Activated CD4-positive, alpha-beta T cell treated with anti-CD3 and anti-CD28 coated beads for 36 hours (primary cell): ENCODE data around the gene TMEM184A. TPM values are rescaled to one million over a fixed set of nuclear protein-coding genes. Genes with fewer than 3 reads are reported as not detected.
A peak's percentile ranks its signal among the peaks of the same experiment; 100 is the strongest.

Source experiments
- ATAC-seq: fragments of 200-7000 bp; cut with Tn5 transposase; one replicate; pipeline ENCODE4 v1.10.0; 2021; ENCODE audit warnings: mild to moderate bottlenecking, moderate library complexity
- CTCF ChIA-PET: fragments of 350-600 bp; sonication (Branson Sonifier 250); formaldehyde crosslinking; loops from one replicate; lab custom pipeline; 2021; ENCODE audit warnings: antibody characterized with exemption; lab: Charles Lee
- POLR2A ChIA-PET: fragments of 350-600 bp; sonication (Branson Sonifier 250); formaldehyde crosslinking; loops from one replicate; lab custom pipeline; 2021; ENCODE audit warnings: antibody characterized with exemption, inconsistent platforms; lab: Charles Lee
- DNase-seq: peaks from one replicate; pipeline ENCODE4 v3.0.0-alpha.2; 2020
- H3K27ac Mint-ChIP-seq: one replicate; pipeline ENCODE4 v1.8.0; 2021; ENCODE audit warnings: mixed read lengths
- H3K27me3 Mint-ChIP-seq: one replicate; pipeline ENCODE4 v1.8.0; 2021; ENCODE audit warnings: mixed read lengths
- H3K36me3 Mint-ChIP-seq: one replicate; pipeline ENCODE4 v1.8.0; 2021; ENCODE audit warnings: low read depth, mixed read lengths
- H3K4me1 Mint-ChIP-seq: one replicate; pipeline ENCODE4 v1.8.0; 2021; ENCODE audit warnings: mixed read lengths
- H3K4me3 Mint-ChIP-seq: one replicate; pipeline ENCODE4 v1.8.0; 2021; ENCODE audit warnings: mild to moderate bottlenecking, moderate library complexity, mixed read lengths
- H3K9me3 Mint-ChIP-seq: one replicate; pipeline ENCODE4 v1.8.0; 2021; ENCODE audit warnings: low read depth, mixed read lengths
- intact Hi-C, 2 experiments: fragments of 100-400 bp; cut with DNase I in 1 of 2; cut with micrococcal nuclease in 1 of 2; formaldehyde crosslinking; loops; one replicate each; pipeline versions ENCODE4 v1.14.2 to v1.15.1; 2022 to 2024; cut with DNase I, micrococcal nuclease
- total RNA-seq, 2 experiments: library from RNA; stranded (reverse); gene quantifications; one replicate each; pipeline ENCODE4 v1.2.3, GENCODE V29; 2021

Gene TMEM184A
- total RNA-seq, 2 experiments from 2014 or later: 0.05 to 0.14 TPM

DNA sequence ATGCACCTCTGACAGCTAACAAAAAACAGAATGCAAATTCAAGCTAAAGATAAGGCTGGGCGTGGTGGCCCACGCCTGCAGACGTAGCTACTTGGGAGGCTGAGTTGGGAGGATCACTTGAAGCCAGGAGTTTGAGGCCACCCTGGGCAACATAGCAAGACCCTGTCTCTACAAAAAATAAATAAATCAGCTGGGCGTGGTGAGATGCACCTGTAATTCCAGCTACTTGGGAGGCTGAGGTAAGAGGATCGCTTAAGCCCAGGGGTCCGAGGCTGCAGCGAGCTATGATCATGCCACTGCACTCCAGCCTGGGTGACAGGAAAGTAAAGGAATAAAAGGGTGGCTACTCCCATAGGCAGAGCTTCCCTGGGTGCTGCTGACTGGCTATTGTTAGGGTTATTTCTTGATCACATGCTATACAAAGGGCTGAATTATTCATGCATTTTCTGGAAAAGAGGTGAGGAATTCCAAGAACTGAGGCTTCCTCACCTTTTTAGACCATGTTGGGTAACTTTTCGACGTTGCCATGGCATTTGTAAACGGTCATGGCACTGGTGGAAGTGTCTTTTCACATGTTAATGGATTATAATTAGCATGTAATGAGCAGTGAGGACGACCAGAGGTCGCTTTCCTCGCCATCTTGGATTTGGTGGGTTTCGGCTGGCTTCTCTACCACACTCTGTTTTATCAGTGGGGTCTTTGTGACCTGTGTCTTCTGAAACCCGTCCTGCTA, 20.7 kb upstream of the TMEM184A start:
- ChIA-PET CTCF (interaction anchor here (0.8 kb wide), 1 partner anchor 42 kb away, joined by 3 read pairs; no protein-coding TSS in a partner anchor), POLR2A (no interaction called here)
- peaks cover 14% of the 10 kb centered on the region for H3K4me1 Mint-ChIP-seq
- H3K9me3 Mint-ChIP-seq: no peaks in the 10 kb centered on the region
- H3K27me3 Mint-ChIP-seq: no peaks in the 10 kb centered on the region
- no peak overlapping the region for H3K4me3 Mint-ChIP-seq
- no peaks in the 10 kb centered on the region for H3K36me3 Mint-ChIP-seq
- intact Hi-C loops: loop anchor here (5.0 to 10.0 kb wide), 3 partner anchors 131 to 366 kb away; no protein-coding TSS in a partner anchor
- ATAC-seq (no peak), DNase-seq (no peak)
- H3K27ac Mint-ChIP-seq: no peak overlapping the region

DNA sequence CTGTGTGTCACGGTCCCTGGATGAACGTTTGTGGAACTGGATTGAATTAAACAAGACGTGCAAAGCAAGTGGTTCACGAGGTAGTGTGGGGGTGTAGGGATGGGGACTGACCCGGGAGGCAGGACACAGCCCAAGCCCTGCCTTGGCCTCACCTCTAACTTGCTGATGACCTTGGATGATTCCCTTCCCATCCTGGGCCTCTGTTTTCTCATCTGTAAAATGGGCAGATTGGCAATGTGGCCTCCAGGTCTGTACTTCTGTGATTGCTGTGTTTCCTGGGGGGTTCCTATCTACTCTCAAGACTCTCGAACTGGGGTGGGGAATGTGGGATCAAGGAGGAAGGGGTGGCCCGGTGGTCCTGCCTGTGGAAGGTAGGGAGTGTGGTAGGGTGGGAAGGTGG, 19.8 kb upstream of the TMEM184A start:
- POLR2A ChIA-PET: no interaction called here
- DNase-seq (no peak), ATAC-seq (no peak)
- Mint-ChIP-seq H3K9me3 (no peaks in the 10 kb centered on the region), H3K27ac (no peak overlapping the region), H3K4me3 (no peak overlapping the region), H3K36me3 (no peaks in the 10 kb centered on the region), H3K4me1 (peaks cover 22% of the 10 kb centered on the region), H3K27me3 (no peaks in the 10 kb centered on the region)
- CTCF ChIA-PET: interaction anchor here (0.6 kb wide), 1 partner anchor 744 kb away, joined by 3 read pairs; no protein-coding TSS in a partner anchor
- intact Hi-C loops: loop anchor here (5.0 to 10.0 kb wide), 3 partner anchors 131 to 366 kb away; no protein-coding TSS in a partner anchor

DNA sequence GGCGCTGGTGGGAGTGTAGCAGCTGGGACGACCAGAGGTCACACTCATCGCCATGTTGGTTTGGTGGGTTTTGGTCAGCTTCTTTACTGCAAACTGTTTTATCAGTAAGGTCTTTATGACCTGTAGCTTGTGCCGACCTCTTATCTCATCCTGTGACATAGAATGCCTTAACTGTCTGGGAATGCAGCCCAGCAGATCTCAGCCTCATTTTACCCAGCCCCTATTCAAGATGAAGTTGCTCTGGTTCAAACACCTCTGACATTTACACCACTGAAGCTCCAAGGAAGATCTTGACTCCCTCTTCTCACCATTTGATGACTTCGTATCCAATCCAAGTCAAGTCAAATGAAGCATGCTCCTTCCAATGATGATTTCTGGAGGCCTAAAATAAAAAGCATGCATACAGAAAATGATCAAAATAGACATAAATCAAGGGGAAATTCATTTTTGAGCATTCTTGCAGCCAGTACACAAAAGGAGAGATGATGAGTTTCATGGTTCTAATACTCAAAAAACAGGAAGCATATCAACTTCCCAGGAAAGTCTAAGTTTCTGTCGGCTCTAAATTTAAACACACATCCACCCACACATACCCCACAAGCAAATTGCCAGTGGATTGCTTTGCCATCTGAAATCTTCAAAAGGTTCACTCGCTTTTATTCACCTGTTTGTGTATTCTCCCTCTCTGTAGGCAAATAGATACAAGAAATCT, 16.3 kb upstream of the TMEM184A start:
- Mint-ChIP-seq H3K9me3 (no peaks in the 10 kb centered on the region), H3K36me3 (peaks cover 13% of the 10 kb centered on the region), H3K27me3 (no peaks in the 10 kb centered on the region), H3K4me1 (peaks cover 36% of the 10 kb centered on the region), H3K27ac (peak overlapping the region; percentile 66), H3K4me3 (no peak overlapping the region)
- no peak for ATAC-seq
- ChIA-PET POLR2A (no interaction called here), CTCF (interaction anchor here (0.6 to 0.7 kb wide), 2 partner anchors 782 to 822 kb away, joined by 3 read pairs; no protein-coding TSS in a partner anchor)
- intact Hi-C loops: loop anchor here (5.0 to 10.0 kb wide), 3 partner anchors 90 to 355 kb away; no protein-coding TSS in a partner anchor
- no peak for DNase-seq

DNA sequence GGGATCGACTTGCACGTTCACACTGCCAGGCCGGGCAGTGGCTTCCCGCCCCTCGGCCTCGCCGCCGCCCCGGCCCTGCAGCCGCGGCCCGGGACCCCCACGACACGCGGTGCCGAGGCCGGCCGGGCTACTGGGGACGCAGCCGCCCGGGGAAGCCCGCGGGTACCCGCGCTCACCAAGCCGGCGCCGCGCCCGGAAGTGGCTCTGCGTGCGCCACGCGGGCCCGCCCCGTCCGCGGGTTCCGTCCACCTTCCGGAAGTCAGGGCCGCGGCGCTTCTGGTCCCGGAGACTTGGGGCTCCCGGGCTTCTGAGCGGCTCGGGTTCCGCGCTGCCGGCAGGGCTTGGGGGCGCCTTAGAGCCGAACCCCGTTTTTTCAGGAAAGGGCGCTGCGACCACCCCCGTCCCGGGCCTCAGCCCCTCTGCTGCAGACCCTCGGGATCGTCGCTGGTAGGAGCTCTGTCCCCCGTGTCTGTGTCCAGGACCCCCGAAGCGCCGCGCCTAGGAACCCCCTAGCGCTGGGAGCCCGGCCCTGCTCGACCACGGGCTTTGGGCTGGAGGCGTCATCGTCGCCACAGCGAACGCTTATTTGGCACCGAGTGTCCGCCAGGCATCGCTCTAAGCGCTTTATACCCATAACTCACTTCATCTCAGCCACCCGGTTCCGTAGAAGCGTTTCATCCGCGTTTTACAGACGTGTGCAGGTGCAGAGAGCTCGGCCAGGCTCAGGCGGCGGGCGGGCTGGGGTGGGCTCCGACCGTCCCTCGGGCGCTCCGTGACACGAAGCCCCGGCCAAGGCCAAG, 14.0 kb upstream of the TMEM184A start, which contains the start of gene PSMG3:
Gene PSMG3 (minus strand): TSS at position 200 of the 800 bp plus-strand sequence. CDS start 693 bp downstream, outside the sequence.
- H3K36me3 Mint-ChIP-seq: peaks cover 20% of the 10 kb centered on the region
- DNase-seq (peak; percentile 94), ATAC-seq (peak; percentile 95)
- intact Hi-C loops: loop anchor here (1.0 to 10.0 kb wide), 10 partner anchors 38 to 785 kb away; partner anchors contain the start of genes EIF3B (in 1 of the 2), INTS1 (in 1 of the 2), MAD1L1 (in 1 of the 2) and MAFK (in 1 of the 2)
- peak within 1 kb of the TSS; percentile 86 for H3K4me3 Mint-ChIP-seq
- CTCF ChIA-PET: interaction anchor here (0.6 to 1.3 kb wide), 2 partner anchors 9 to 295 kb away, joined by 5 to 6 read pairs; no protein-coding TSS in a partner anchor
- H3K27me3 Mint-ChIP-seq: no peaks in the 10 kb centered on the region
- no peaks in the 10 kb centered on the region for H3K9me3 Mint-ChIP-seq
- peak within 1 kb of the TSS; percentile 92 for H3K27ac Mint-ChIP-seq
- POLR2A ChIA-PET: no interaction called here
- H3K4me1 Mint-ChIP-seq: peaks cover 37% of the 10 kb centered on the region

DNA sequence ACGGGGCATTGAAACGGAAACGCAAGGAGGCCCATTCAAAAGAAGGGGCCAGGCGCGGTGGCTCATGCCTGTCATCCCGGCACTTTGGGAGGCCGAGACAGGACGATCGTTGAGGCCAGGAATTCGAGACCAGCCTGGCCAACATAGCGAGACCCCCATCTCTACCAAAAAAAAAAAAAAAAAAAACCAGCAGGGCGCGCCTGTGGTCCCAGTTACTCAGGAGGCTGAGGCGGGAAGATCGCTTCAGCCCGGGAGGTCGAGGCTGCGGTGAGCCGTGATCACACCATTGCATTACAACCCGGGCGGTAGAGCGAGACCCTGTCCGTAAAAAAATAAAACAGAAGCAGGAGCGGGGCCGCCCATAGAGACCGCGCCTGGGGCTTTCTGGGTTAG, 13.4 kb upstream of the TMEM184A start:
- intact Hi-C loops: loop anchor here in 1 of 2 experiments (5.0 kb wide), 1 partner anchor 37 kb away; the partner anchor contains the start of gene MAFK
- ATAC-seq (no peak), DNase-seq (no peak)
- ChIA-PET CTCF (interaction anchor here (0.6 to 0.8 kb wide), 2 partner anchors 64 to 296 kb away, joined by 3 to 6 read pairs; no protein-coding TSS in a partner anchor), POLR2A (no interaction called here)
- Mint-ChIP-seq H3K27me3 (no peaks in the 10 kb centered on the region), H3K27ac (peak overlapping the region; percentile 90), H3K9me3 (no peaks in the 10 kb centered on the region), H3K4me3 (peak overlapping the region; percentile 86), H3K4me1 (peaks cover 37% of the 10 kb centered on the region), H3K36me3 (peaks cover 22% of the 10 kb centered on the region)

DNA sequence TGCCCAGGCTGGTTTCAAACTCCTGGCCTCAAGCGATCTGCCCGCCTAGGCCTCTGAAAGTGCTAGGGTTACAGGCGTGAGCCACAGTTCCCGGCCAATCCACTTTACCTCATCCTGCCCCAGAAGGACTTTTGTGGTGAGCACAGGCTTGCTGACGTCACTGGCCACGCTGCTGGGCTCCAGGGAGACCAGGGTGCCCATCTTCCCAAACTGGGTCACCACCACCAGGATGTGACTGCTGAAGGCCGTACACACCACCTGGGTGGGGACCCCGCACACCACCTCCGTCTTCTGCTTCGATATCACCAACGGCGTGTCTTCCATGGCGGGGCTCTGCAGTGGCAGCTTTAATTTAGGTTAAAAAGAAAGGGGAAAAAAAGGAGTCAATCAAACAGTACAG, 13.0 kb upstream of the TMEM184A start:
- ChIA-PET POLR2A (no interaction called here), CTCF (interaction anchor here (0.8 to 1.0 kb wide), 2 partner anchors 13 to 64 kb away, joined by 3 to 4 read pairs; partner anchors contain the start of gene TMEM184A)
- ATAC-seq: no peak
- no peaks in the 10 kb centered on the region for H3K9me3 Mint-ChIP-seq
- DNase-seq: peak; percentile 53
- H3K36me3 Mint-ChIP-seq: peaks cover 22% of the 10 kb centered on the region
- intact Hi-C loops: loop anchor here in 1 of 2 experiments (5.0 kb wide), 1 partner anchor 37 kb away; the partner anchor contains the start of gene MAFK
- H3K4me3 Mint-ChIP-seq: peak overlapping the region; percentile 86
- no peaks in the 10 kb centered on the region for H3K27me3 Mint-ChIP-seq
- peaks cover 37% of the 10 kb centered on the region for H3K4me1 Mint-ChIP-seq
- peak overlapping the region; percentile 90 for H3K27ac Mint-ChIP-seq

DNA sequence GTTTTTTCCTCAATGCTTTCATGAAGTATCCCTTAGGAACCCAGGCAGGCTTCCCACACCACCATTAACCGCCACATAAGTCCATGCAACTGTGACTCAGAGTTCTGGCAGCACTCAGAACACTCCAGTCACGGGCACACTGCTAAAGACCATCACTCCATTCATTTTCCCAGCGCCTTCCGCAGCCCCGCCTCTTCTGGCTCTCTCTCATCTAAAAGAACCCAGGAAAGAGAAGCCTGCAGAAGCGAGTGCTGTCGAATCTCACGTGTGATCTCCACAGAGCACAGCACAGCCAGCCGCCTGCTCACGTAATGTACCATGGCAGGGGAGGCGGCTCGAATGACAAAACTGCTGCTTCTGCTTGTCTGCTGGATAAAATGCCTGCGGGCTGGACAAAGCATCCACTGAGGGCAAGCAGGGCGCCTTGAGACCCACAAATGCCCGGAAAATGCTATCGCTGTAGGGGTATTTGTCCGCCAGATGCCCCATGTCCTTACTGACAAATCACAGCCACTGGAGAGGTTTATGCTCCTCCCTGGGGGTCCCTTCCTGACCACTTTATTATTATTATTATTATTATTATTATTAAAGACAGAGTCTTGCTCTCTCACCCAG, 12.0 kb upstream of the TMEM184A start:
- CTCF ChIA-PET: interaction anchor here (0.9 to 1.0 kb wide), 2 partner anchors 10 to 12 kb away, joined by 4 to 5 read pairs; partner anchors contain the start of gene TMEM184A
- peak overlapping the region; percentile 86 for H3K4me3 Mint-ChIP-seq
- POLR2A ChIA-PET: no interaction called here
- intact Hi-C loops: loop anchor here in 1 of 2 experiments (5.0 kb wide), 1 partner anchor 36 kb away; the partner anchor contains the start of gene MAFK
- peaks cover 22% of the 10 kb centered on the region for H3K36me3 Mint-ChIP-seq
- H3K9me3 Mint-ChIP-seq: no peaks in the 10 kb centered on the region
- H3K27me3 Mint-ChIP-seq: no peaks in the 10 kb centered on the region
- H3K27ac Mint-ChIP-seq: no peak overlapping the region
- ATAC-seq (no peak), DNase-seq (no peak)
- peaks cover 37% of the 10 kb centered on the region for H3K4me1 Mint-ChIP-seq

DNA sequence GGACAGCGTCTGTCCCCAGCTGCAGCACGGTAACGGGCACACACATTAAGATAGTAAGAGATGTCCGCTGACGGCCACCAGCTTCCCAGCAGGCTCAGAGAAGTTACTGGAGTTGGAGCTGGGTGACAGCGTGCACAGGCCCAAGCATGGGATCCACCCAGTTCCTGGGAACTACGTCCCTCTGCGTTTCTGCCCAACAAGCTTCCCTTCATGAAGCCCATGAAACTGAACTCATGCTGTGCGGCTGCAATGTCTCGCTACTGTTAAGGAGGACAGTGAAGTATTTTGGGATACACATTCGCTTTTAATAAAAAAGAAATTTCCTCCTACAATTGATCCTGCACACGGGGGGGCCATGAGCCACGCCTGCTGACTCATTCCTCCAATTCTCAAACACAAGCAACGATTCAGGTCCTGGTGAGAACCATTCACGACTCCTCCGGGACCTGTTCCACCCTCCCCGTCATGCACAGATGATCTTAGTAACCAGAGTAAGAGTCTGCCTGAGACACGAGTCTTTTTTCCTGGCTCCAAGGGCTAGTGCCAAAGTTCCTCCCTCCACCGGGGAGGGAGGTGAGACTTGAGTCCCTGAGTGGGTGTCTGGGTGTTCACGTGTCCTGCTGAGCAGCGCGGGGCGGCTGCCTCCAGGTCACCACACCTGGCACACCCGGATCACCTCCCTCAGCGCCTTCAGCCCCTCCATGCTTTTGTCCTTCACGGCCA, 11.2 kb upstream of the TMEM184A start:
- ATAC-seq: no peak
- no peak overlapping the region for H3K4me3 Mint-ChIP-seq
- no peaks in the 10 kb centered on the region for H3K27me3 Mint-ChIP-seq
- H3K36me3 Mint-ChIP-seq: peaks cover 22% of the 10 kb centered on the region
- peaks cover 32% of the 10 kb centered on the region for H3K4me1 Mint-ChIP-seq
- CTCF ChIA-PET: interaction anchor here (0.9 kb wide), 1 partner anchor 9 kb away, joined by 5 read pairs; no protein-coding TSS in a partner anchor
- intact Hi-C loops: loop anchor here in 1 of 2 experiments (5.0 kb wide), 1 partner anchor 35 kb away; the partner anchor contains the start of gene MAFK
- no peak for DNase-seq
- POLR2A ChIA-PET: no interaction called here
- no peak overlapping the region for H3K27ac Mint-ChIP-seq
- no peaks in the 10 kb centered on the region for H3K9me3 Mint-ChIP-seq

DNA sequence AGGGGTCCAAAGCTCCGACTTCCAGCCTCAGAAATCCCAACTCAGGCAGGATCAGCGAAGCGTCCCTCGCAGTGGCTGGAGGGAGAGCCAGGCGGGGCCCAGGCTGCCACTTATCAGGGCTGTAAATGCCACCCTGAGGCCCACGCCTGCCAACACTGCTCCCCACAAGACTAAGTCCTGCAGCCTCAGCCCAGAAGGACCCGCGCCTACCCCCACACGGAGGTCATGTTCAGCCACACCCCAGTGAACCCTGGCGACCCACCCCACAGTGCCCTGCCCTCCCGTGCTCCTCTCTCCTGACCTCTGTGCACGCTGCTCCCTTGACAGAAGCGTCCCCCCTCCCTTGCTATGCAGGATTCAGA, 10.7 kb upstream of the TMEM184A start:
- DNase-seq: no peak
- no peak overlapping the region for H3K4me3 Mint-ChIP-seq
- no peaks in the 10 kb centered on the region for H3K27me3 Mint-ChIP-seq
- no peak for ATAC-seq
- H3K4me1 Mint-ChIP-seq: peaks cover 26% of the 10 kb centered on the region
- H3K36me3 Mint-ChIP-seq: peaks cover 22% of the 10 kb centered on the region
- H3K27ac Mint-ChIP-seq: no peak overlapping the region
- CTCF ChIA-PET: interaction anchor here (0.6 kb wide), 1 partner anchor 586 kb away, joined by 4 read pairs; no protein-coding TSS in a partner anchor
- no peaks in the 10 kb centered on the region for H3K9me3 Mint-ChIP-seq
- POLR2A ChIA-PET: no interaction called here
- intact Hi-C loops: loop anchor here in 1 of 2 experiments (5.0 kb wide), 1 partner anchor 34 kb away; the partner anchor contains the start of gene MAFK
